Mononuclear cell (primary cell): ENCODE data around the gene ZNF385C. TPM values are rescaled to one million over a fixed set of nuclear protein-coding genes. Genes with fewer than 3 reads are reported as not detected.
A peak's percentile ranks its signal among the peaks of the same experiment; 100 is the strongest.

Experiments used
- H3K27me3 ChIP-seq: 2 replicates; pipeline ENCODE4 v1.6.0; 2011; ENCODE audit warnings: low read length, control low read depth; ENCODE audit not compliant: insufficient read depth
- H3K4me1 ChIP-seq: 2 replicates; pipeline ENCODE4 v1.5.1; 2011; ENCODE audit warnings: mild to moderate bottlenecking, low read length, control low read depth; ENCODE audit not compliant: insufficient read depth
- H3K4me3 ChIP-seq: 2 replicates; pipeline ENCODE4 v1.5.1; 2011; ENCODE audit warnings: mild to moderate bottlenecking, low read length, moderate library complexity
- H3K9me3 ChIP-seq: 2 replicates; pipeline ENCODE4 v1.5.1; 2011; ENCODE audit warnings: low read depth, mild to moderate bottlenecking, control low read depth, low read length
- total RNA-seq: library from RNA; depleted of rRNA; stranded (reverse); fragments of >200 nt; gene quantifications from one replicate; pipeline ENCODE4 v1.2.3, GENCODE V29; 2012

Gene ZNF385C
- total RNA-seq, 1 donor = 0.10 TPM

DNA sequence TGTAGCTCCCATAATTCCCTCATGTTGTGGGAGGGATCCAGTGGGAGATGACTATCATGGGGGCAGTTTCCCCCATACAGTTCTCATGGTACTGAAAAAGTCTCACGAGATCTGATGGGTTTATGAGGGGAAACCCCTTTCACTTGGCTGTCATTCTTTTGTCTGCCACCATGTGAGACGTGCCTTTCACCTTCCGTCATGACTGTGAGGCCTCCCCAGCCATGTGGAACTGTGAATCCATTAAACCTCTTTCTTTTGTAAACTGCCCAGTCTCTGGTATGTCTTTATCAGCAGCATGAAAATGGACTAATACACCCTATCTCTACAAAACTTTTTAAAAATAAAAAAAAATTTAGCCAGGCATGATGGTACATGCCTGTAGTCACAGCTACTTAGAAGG lies 41.6 kb downstream of the ZNF385C start:
- H3K4me1 ChIP-seq = no peaks in the 10 kb centered on the region
- H3K4me3 ChIP-seq = no peak overlapping the region
- H3K27me3 ChIP-seq = no peaks in the 10 kb centered on the region
- no peaks in the 10 kb centered on the region for H3K9me3 ChIP-seq

- peaks cover 2% of the 10 kb centered on the region for H3K27me3 ChIP-seq
- no peaks in the 10 kb centered on the region for H3K9me3 ChIP-seq
- H3K4me3 ChIP-seq = no peak overlapping the region
- H3K4me1 ChIP-seq = peaks cover 3% of the 10 kb centered on the region
These were observed 42.8 kb downstream of the ZNF385C start for GRCh38 chr17:42055496-42055895.

DNA sequence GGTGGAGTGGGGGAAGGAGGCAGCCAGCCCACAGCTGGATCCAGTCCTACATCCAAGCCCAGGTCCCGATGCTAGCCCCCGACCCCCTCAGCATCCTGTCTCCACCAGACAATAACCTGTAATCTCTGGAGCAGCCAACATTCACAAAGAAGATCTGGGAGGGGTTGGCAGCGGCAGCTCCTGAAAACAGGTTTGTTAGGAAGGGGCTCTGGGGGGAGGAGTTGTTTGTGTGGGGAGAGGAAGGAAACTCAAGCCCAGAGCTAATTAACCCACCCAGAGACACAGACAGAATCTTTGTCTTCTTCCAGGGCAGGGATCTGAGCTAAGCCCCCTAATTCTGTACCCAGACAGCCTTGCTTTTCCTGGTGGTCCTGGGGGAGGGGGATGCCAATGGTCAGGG lies 43.2 kb downstream of the ZNF385C start:
- peaks cover 5% of the 10 kb centered on the region for H3K4me1 ChIP-seq
- H3K4me3 ChIP-seq = no peak overlapping the region
- peaks cover 2% of the 10 kb centered on the region for H3K27me3 ChIP-seq
- H3K9me3 ChIP-seq = no peaks in the 10 kb centered on the region

- Histone ChIP-seq H3K9me3 (no peaks in the 10 kb centered on the region), H3K4me1 (peaks cover 9% of the 10 kb centered on the region), H3K27me3 (peaks cover 5% of the 10 kb centered on the region), H3K4me3 (no peak overlapping the region)
These were observed 44.4 kb downstream of the ZNF385C start for GRCh38 chr17:42053731-42054500.

- Histone ChIP-seq H3K9me3 (no peaks in the 10 kb centered on the region), H3K27me3 (peaks cover 5% of the 10 kb centered on the region), H3K4me3 (no peak overlapping the region), H3K4me1 (peaks cover 9% of the 10 kb centered on the region)
These were observed 45.9 kb downstream of the ZNF385C start for GRCh38 chr17:42052346-42052877.

DNA sequence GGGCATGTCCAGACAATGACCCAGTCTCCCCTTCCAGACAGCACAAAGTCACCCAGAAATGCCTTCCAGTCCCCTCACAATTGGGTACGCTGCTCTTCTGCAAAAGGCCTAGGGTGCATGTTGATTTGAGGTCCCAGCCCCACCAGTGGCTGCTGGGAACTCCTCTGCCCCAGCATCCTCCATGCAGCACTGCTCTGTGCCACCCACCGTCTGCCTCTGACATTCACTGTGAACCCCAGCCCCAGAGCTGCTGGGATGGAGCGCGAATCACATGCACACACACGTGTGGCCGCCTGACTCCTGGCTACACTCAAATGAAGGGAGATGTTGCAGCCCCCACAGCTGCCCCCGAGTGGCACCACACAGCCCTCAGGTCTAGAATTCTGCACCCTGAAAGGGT lies 46.6 kb downstream of the ZNF385C start:
- no peak overlapping the region for H3K4me3 ChIP-seq

DNA sequence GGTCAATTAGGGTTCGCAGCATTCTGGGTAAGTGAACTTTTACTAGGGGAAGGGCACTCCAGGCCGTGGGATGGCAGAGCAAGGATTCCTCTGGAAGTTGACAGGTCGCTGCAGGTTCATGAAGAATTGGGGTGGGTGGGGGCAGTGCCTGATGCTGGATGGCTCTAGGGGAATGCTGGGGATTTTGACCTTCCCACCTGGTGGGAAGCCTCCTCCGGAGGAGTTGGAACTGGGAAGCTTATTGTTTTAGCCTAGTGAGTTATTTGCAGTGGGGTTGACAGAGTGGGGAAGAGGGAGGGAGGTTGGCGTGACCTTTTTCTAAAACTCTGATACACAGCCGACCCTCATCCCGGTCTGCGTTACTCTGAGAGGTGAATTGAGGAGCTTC lies 47.3 kb downstream of the ZNF385C start:
- H3K4me3 ChIP-seq = no peak overlapping the region
- H3K27me3 ChIP-seq = peaks cover 5% of the 10 kb centered on the region

More for the DNA sequence above, 46.6 kb downstream of the ZNF385C start:
- H3K4me1 ChIP-seq = peaks cover 9% of the 10 kb centered on the region
- H3K9me3 ChIP-seq = no peaks in the 10 kb centered on the region
- H3K27me3 ChIP-seq = peaks cover 5% of the 10 kb centered on the region

DNA sequence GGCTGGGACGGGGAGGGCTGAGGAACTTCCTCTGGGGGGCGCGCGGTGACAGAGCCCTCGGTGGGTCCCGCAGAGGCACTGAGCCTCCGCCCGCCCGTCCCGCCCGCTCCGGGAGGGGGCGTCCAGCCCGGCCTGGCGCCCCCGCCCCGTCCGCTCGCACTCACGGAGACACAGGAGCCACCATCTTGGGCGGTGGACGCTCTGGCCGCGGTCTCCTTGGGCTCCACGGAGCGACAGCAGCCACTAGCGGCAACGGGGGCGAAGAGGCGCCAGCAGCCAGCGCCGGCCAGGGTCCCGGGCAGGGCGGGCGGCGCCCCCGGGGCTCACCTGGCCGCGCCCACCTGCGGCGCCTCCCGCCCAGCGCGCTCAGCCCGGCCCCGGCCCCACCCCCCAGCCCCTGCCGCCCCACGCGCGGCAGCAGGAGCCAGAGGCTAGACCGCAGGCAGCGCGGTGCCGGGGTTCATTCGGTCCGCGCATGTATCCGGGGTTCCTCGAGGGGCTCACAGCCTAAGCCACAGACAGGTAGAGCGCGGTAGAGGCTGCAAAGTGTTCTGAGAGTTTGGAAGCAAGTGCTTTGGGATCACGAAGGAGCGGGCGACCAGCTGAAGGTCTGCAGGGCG lies 47.8 kb downstream of the ZNF385C start, which contains the start of gene C17orf113:
TSS of gene C17orf113 (minus strand) at position 209 of the 620 bp plus-strand sequence. CDS start 7,225 bp downstream, outside the sequence.
- H3K9me3 ChIP-seq = no peaks in the 10 kb centered on the region
- peak within 1 kb of the TSS; percentile 35 for H3K4me3 ChIP-seq
- H3K27me3 ChIP-seq = peaks cover 5% of the 10 kb centered on the region
- peaks cover 9% of the 10 kb centered on the region for H3K4me1 ChIP-seq

More for the DNA sequence above, 47.3 kb downstream of the ZNF385C start:
- no peaks in the 10 kb centered on the region for H3K9me3 ChIP-seq
- peaks cover 9% of the 10 kb centered on the region for H3K4me1 ChIP-seq

DNA sequence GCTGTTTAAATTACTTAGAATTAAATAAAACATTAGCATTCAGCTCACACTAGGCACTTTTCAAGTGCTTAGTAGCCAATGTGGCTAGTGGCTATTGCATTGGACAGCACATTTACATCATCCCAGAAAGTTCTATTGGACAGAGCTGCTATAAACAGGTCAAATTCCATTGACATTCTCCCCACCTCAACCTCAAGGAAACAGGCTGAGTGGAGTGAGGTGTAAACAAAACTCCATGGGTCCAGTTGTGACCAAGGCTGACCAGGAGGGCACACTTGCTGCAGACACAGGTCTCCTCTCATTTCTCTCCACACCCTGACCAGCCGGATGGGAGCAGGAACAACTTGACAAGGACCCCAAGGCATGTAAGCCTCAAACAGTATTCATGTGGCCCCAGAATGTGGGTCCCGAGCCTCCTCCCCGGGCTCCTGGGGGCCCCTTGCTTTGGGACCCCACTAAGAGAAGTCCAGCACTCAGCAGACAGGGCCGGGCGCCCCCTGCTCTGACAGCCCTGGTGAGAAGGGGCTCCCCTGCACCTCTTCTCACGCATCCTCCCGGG lies 48.4 kb downstream of the ZNF385C start:
- Histone ChIP-seq H3K4me3 (peak overlapping the region; percentile 35), H3K9me3 (no peaks in the 10 kb centered on the region), H3K27me3 (peaks cover 5% of the 10 kb centered on the region), H3K4me1 (peaks cover 9% of the 10 kb centered on the region)

DNA sequence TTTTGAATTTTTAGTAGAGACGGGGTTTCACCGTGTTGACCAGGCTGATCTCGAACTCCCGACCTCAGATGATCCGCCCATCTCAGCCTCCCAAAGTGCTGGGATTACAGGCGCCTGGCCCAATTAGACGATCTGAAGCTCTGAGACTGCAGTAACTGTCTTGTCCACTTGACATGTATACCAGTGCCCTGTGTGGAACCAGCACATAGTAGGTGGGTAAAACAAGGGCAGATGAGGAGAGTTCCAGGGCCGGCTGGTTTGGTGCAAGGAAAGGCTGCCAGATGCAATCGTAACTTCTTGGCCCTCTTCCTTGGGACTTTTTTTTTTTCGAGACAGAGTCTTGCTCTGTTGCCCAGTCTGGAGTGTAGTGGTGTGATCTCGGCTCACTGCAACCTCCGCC lies 50.9 kb downstream of the ZNF385C start:
- Histone ChIP-seq H3K4me3 (no peak overlapping the region), H3K9me3 (no peaks in the 10 kb centered on the region), H3K4me1 (peaks cover 9% of the 10 kb centered on the region), H3K27me3 (peaks cover 5% of the 10 kb centered on the region)

DNA sequence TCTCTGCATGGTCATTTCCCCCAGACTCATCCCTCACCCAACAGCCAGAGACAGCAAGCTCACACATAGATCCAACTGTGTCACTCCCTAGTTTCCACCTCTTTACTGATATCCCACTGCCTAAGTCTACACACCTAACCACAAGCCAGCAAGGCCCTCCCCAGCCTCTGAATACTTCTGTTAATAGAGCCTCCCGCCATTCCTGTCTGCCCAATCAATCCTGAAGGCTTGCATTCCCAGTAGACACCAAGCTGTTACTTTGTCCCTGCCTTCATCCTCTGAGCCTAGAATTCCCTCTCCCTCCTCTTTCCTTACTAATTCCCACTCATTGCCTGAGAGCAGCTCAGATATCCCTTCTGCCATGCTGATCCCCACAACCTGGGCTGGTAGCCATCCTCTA lies 52.6 kb downstream of the ZNF385C start:
- Histone ChIP-seq H3K4me1 (peaks cover 6% of the 10 kb centered on the region), H3K27me3 (peaks cover 3% of the 10 kb centered on the region), H3K4me3 (no peak overlapping the region), H3K9me3 (no peaks in the 10 kb centered on the region)

GRCh38 chr17:42042598-42043319 lies 55.5 kb downstream of the ZNF385C start:
- H3K4me1 ChIP-seq = no peaks in the 10 kb centered on the region
- H3K4me3 ChIP-seq = no peak overlapping the region
- H3K9me3 ChIP-seq = no peaks in the 10 kb centered on the region
- H3K27me3 ChIP-seq = no peaks in the 10 kb centered on the region

DNA sequence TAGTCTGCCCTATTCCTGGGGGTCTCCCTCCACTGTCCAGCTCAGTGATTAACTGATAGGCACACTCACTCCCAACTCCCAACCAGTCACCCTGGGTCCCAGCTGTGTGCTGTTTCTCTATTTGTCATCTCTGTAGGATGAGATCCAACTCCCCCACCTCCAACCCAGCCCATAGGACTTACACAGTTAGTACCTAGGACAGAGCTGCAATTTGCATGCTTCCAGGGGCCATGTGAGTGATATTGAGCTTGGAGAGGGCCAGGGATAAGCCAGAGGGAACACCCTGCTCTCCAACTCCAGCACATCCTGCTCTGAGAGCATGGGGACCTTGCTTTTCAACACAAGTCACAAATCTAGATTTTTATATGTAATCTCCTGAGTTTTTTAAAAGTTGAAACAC lies 56.7 kb downstream of the ZNF385C start:
- Histone ChIP-seq H3K9me3 (no peaks in the 10 kb centered on the region), H3K27me3 (no peaks in the 10 kb centered on the region), H3K4me1 (no peaks in the 10 kb centered on the region), H3K4me3 (no peak overlapping the region)

DNA sequence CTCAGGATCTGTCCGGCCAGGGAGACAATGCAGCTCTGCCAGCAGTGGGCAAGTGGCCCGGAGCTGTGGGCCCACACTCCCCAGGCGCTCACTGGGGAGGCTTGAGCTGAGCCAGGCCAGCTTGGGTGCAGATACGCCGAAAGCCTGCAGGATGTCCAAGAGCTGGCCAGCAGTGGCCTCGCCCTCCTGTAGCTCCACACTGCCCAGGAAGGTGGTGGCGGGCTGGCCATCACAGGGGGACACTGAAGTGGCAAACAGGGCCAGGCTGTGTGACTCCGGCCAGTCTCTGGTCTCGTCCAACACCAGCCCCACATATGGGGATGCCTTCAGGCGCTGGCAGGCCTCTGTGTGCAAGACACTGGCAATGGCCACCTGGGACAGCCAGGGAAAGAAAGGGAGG lies 57.5 kb downstream of the ZNF385C start:
- Histone ChIP-seq H3K27me3 (no peaks in the 10 kb centered on the region), H3K4me3 (no peak overlapping the region), H3K9me3 (no peaks in the 10 kb centered on the region), H3K4me1 (no peaks in the 10 kb centered on the region)
